ENCODE data around the gene CDC42EP4.
A peak's percentile ranks its signal among the peaks of the same experiment; 100 is the strongest.

The CDC42EP4 gene

GRCh38 chr17:73343739-73344454 lies 32.1 kb upstream of the CDC42EP4 start:
- no peak for DNase-seq (ENCODE audit: low read depth)
- H3K4me3 ChIP-seq (ENCODE audit: control insufficient read depth, low read depth, low read length) = no peak overlapping the region
- TF ChIP-seq CTCF (IDR thresholded peaks at IDR 0.05; ENCODE audit: control insufficient read depth, insufficient read depth, low read depth, low read length, missing control alignments) = no peak

GRCh38 chr17:73343168-73343634 lies 31.4 kb upstream of the CDC42EP4 start:
- peak overlapping the region; percentile 26 for H3K4me3 ChIP-seq (ENCODE audit: control insufficient read depth, low read depth, low read length)
- TF ChIP-seq CTCF (IDR thresholded peaks at IDR 0.05; ENCODE audit: control insufficient read depth, insufficient read depth, low read depth, low read length, missing control alignments) = no peak
- no peak for DNase-seq (ENCODE audit: low read depth)

- peak; percentile 24 for TF ChIP-seq CTCF (IDR thresholded peaks at IDR 0.05; ENCODE audit: control insufficient read depth, insufficient read depth, low read depth, low read length, missing control alignments)
- peak overlapping the region; percentile 26 for H3K4me3 ChIP-seq (ENCODE audit: control insufficient read depth, low read depth, low read length)
- DNase-seq (ENCODE audit: low read depth) = no peak
Measured at GRCh38 chr17:73342541-73343167, 30.9 kb upstream of the CDC42EP4 start.

- DNase-seq (ENCODE audit: low read depth) = no peak
- no peak overlapping the region for H3K4me3 ChIP-seq (ENCODE audit: control insufficient read depth, low read depth, low read length)
- TF ChIP-seq CTCF (IDR thresholded peaks at IDR 0.05; ENCODE audit: control insufficient read depth, insufficient read depth, low read depth, low read length, missing control alignments) = no peak
Measured at GRCh38 chr17:73342050-73342522, 30.3 kb upstream of the CDC42EP4 start.

GRCh38 chr17:73341350-73342049 lies 29.7 kb upstream of the CDC42EP4 start:
- TF ChIP-seq CTCF (IDR thresholded peaks at IDR 0.05; ENCODE audit: control insufficient read depth, insufficient read depth, low read depth, low read length, missing control alignments) = no peak
- H3K4me3 ChIP-seq (ENCODE audit: control insufficient read depth, low read depth, low read length) = no peak overlapping the region

GRCh38 chr17:73340093-73340596 lies 28.3 kb upstream of the CDC42EP4 start:
- no peak overlapping the region for H3K4me3 ChIP-seq (ENCODE audit: control insufficient read depth, low read depth, low read length)
- peak; percentile 83 for DNase-seq (ENCODE audit: low read depth)
- TF ChIP-seq CTCF (IDR thresholded peaks at IDR 0.05; ENCODE audit: control insufficient read depth, insufficient read depth, low read depth, low read length, missing control alignments) = peak; percentile 68

More at GRCh38 chr17:73341350-73342049, 29.7 kb upstream of the CDC42EP4 start:
- DNase-seq (ENCODE audit: low read depth) = no peak
